Testis (tissue), 2 donors: Measurements from ENCODE around the gene TMEM45B.
"Not testable (repeated sequence)": the region's sequence is repeated elsewhere in the genome, so short reads cannot be mapped to it uniquely, and the experiment has no call there.

Experiments used
- CTCF ChIP-seq, 3 experiments: fragments of 450-650 bp in 2 of 3; fragments of 200-600 bp in 1 of 3; sonication (generic) in 1 of 3; IDR thresholded peaks; one replicate each; pipeline ENCODE4 v1.5.1; 2016 to 2019; ENCODE audit warnings: antibody characterized with exemption in 3 of 3, mild to moderate bottlenecking in 2 of 3, moderate library complexity in 1 of 3
- POLR2A ChIP-seq: fragments of 450-650 bp; IDR thresholded peaks from one replicate; pipeline ENCODE4 v1.6.1; 2017; ENCODE audit warnings: antibody characterized with exemption, mild to moderate bottlenecking, moderate library complexity

GRCh38 chr11:129808241-129808640, 7.4 kb upstream of the TMEM45B start:
- not testable (repeated sequence) for TF ChIP-seq CTCF (IDR thresholded peaks at IDR 0.05); POLR2A
